Stomach (tissue), 9 donors: ENCODE results near the gene INVS. TPM values are rescaled to one million over a fixed set of nuclear protein-coding genes. Genes with fewer than 3 reads are reported as not detected.

Experiments used
- DNase-seq, 2 donors: peaks; one replicate each; pipeline versions ENCODE4 v3.0.0 to v3.0.0-alpha.2; 2013 to 2019
- H3K27ac ChIP-seq, 5 donors: fragments of 200-600 bp in 4 of 5; sonication (generic) in 4 of 5; one replicate each; pipeline ENCODE4 v1.5.1; 2013 to 2019; ENCODE audit warnings: mild to moderate bottlenecking in 1 of 5, moderate library complexity in 1 of 5
- H3K27me3 ChIP-seq, 3 donors: fragments of 200-600 bp; sonication (generic); one replicate each; pipeline ENCODE4 v1.5.1; 2017 to 2019; ENCODE audit warnings: mixed run types in 1 of 3
- H3K36me3 ChIP-seq, 4 donors: fragments of 200-600 bp; sonication (generic); 1 replicate in 3 of 4; 2 replicates in 1 of 4; pipeline ENCODE4 v1.5.1; 2016 to 2019
- H3K4me1 ChIP-seq, 4 donors: fragments of 200-600 bp; sonication (generic); one replicate each; pipeline ENCODE4 v1.5.1; 2016 to 2019
- H3K4me3 ChIP-seq, 4 donors: fragments of 200-600 bp; sonication (generic) in 3 of 4; one replicate each; pipeline ENCODE4 v1.5.1; 2016 to 2019; ENCODE audit warnings: mild to moderate bottlenecking in 1 of 4
- H3K9me3 ChIP-seq, 4 donors: fragments of 200-600 bp; sonication (generic); one replicate each; pipeline ENCODE4 v1.5.1; 2016 to 2019
- CTCF ChIP-seq, 7 experiments: fragments of 450-650 bp in 4 of 7; fragments of 200-600 bp in 3 of 7; sonication (generic) in 3 of 7; IDR thresholded peaks; one replicate each; pipeline ENCODE4 v1.5.1; 2016 to 2019; ENCODE audit warnings: antibody characterized with exemption in 7 of 7, control low read depth in 2 of 7, mild to moderate bottlenecking in 1 of 7
- EP300 ChIP-seq: sonication (generic); formaldehyde crosslinking; IDR thresholded peaks from one replicate; pipeline ENCODE4 v1.6.1; 2017; ENCODE audit warnings: antibody characterized with exemption
- POLR2A ChIP-seq, 4 donors: fragments of 450-650 bp; IDR thresholded peaks; one replicate each; pipeline ENCODE4 v1.6.1; 2016; ENCODE audit warnings: antibody characterized with exemption in 4 of 4, control low read depth in 2 of 4, mild to moderate bottlenecking in 1 of 4, moderate library complexity in 1 of 4
- POLR2AphosphoS5 ChIP-seq, 3 donors: sonication (generic); formaldehyde crosslinking; IDR thresholded peaks; one replicate each; pipeline ENCODE4 v1.6.1; 2016; ENCODE audit warnings: antibody characterized with exemption in 3 of 3
- WGBS, 5 donors: extraction: QIAGEN DNeasy Blood & Tissue Kit in 3 of 5; methylation state at CpG; one replicate each; pipeline versions ENCODE4 v1.1.5 to v1.1.7; 2013 to 2018; 5-methylcytosine and 5-hydroxymethylcytosine counted together
- intact Hi-C: fragments of 100-400 bp; cut with DNase I; formaldehyde crosslinking; loops from one replicate; pipeline ENCODE4 v1.15.1; 2023; ENCODE audit warnings: low total_unique reads
- polyA plus RNA-seq, 3 donors: library from polyadenylated mRNA; stranded (reverse); fragments of 200-250 nt; gene quantifications; one replicate each; pipeline ENCODE4 v1.2.3, GENCODE V29; 2013
- total RNA-seq, 5 donors: library from RNA; depleted of rRNA; stranded (reverse); fragments of >200 nt; gene quantifications; one replicate each; pipeline versions ENCODE4 v1.1.0 to v1.2.3, GENCODE V29; 2014 to 2016
- donor health status: healthy with polysubstance abuse.
- donor health status: Bipolar disorder and iron deficiency.
- donor health status: healthy.

The INVS gene
- total and polyA plus RNA-seq, 8 donors, result 3.1 to 54.5 (median 16.7) TPM

GRCh38 chr9:100125910-100126309 is 26.9 kb downstream of the INVS start:
- intact Hi-C loops, result no loop called here
- Histone ChIP-seq H3K4me3 (no peak overlapping the region), H3K9me3 (no peaks in the 10 kb centered on the region), H3K4me1 (no peaks in the 10 kb centered on the region), H3K27me3 (no peaks in the 10 kb centered on the region), H3K36me3 (peaks cover 0 to 25% (median 16%) of the 10 kb centered on the region in 4 donors), H3K27ac (no peak overlapping the region)
- DNase-seq, result no peak
- WGBS, 5 donors, result 86 to 92% (median 87%) methylated on average over 2 of the region's 2 CpGs
- TF ChIP-seq POLR2A (IDR thresholded peaks at IDR 0.05) (no peak), EP300 (no peak), POLR2AphosphoS5 (IDR thresholded peaks at IDR 0.05) (no peak), CTCF (IDR thresholded peaks at IDR 0.05) (no peak)

GRCh38 chr9:100126423-100126822 is 27.4 kb downstream of the INVS start:
- no peak for DNase-seq
- H3K4me1 ChIP-seq, result no peaks in the 10 kb centered on the region
- H3K9me3 ChIP-seq, result no peaks in the 10 kb centered on the region
- peaks cover 0 to 25% (median 12%) of the 10 kb centered on the region in 4 donors for H3K36me3 ChIP-seq
- H3K4me3 ChIP-seq, result no peak overlapping the region
- TF ChIP-seq POLR2A (IDR thresholded peaks at IDR 0.05) (no peak), POLR2AphosphoS5 (IDR thresholded peaks at IDR 0.05) (no peak), EP300 (no peak), CTCF (IDR thresholded peaks at IDR 0.05) (no peak)
- no peaks in the 10 kb centered on the region for H3K27me3 ChIP-seq
- no peak overlapping the region for H3K27ac ChIP-seq
- WGBS, 5 donors, result 94 to 99% (median 97%) methylated on average over 2 of the region's 2 CpGs
- intact Hi-C loops, result no loop called here

- intact Hi-C loops, result no loop called here
- Histone ChIP-seq H3K36me3 (peaks cover 0 to 38% (median 24%) of the 10 kb centered on the region in 4 donors), H3K9me3 (no peaks in the 10 kb centered on the region), H3K4me3 (no peak overlapping the region), H3K27me3 (no peaks in the 10 kb centered on the region), H3K27ac (no peak overlapping the region), H3K4me1 (no peaks in the 10 kb centered on the region)
- no peak for TF ChIP-seq POLR2AphosphoS5 (IDR thresholded peaks at IDR 0.05)
- no peak for TF ChIP-seq CTCF (IDR thresholded peaks at IDR 0.05)
- TF ChIP-seq EP300, result no peak
- no peak for TF ChIP-seq POLR2A (IDR thresholded peaks at IDR 0.05)
- no peak for DNase-seq
These were observed 30.7 kb downstream of the INVS start for GRCh38 chr9:100129772-100130171.

- intact Hi-C loops, result no loop called here
- peaks cover 0 to 38% (median 23%) of the 10 kb centered on the region in 4 donors for H3K36me3 ChIP-seq
- no peaks in the 10 kb centered on the region for H3K27me3 ChIP-seq
- peak in 1 of 2 donors; percentile 2 for DNase-seq
- no peaks in the 10 kb centered on the region for H3K9me3 ChIP-seq
- TF ChIP-seq CTCF (IDR thresholded peaks at IDR 0.05) (no peak), EP300 (no peak), POLR2A (IDR thresholded peaks at IDR 0.05) (no peak), POLR2AphosphoS5 (IDR thresholded peaks at IDR 0.05) (no peak)
- 78 to 90% (median 82%) methylated on average over 1 of the region's 1 CpG for WGBS, 5 donors
- H3K4me3 ChIP-seq, result no peak overlapping the region
- no peaks in the 10 kb centered on the region for H3K4me1 ChIP-seq
- H3K27ac ChIP-seq, result no peak overlapping the region
These were observed 32.2 kb downstream of the INVS start for GRCh38 chr9:100131216-100131615.
